Ectodermal cell (in vitro differentiated cells): ENCODE measurements around the gene TGFBR2.

ENCODE experiments used
- H3K27ac ChIP-seq: 2 replicates; pipeline ENCODE4 v1.7.0; 2013; ENCODE audit warnings: mild to moderate bottlenecking, low read depth, low read length; ENCODE audit not compliant: insufficient read depth, poor library complexity, severe bottlenecking
- H3K27me3 ChIP-seq: 2 replicates; pipeline ENCODE4 v1.7.0; 2013; ENCODE audit warnings: mild to moderate bottlenecking, low read length; ENCODE audit not compliant: insufficient read depth, control insufficient read depth, poor library complexity, severe bottlenecking
- H3K36me3 ChIP-seq: one replicate; pipeline ENCODE4 v1.7.0; 2013; ENCODE audit warnings: low read length; ENCODE audit not compliant: control insufficient read depth, insufficient read depth
- H3K4me1 ChIP-seq: one replicate; pipeline ENCODE4 v1.7.0; 2013; ENCODE audit warnings: low read length; ENCODE audit not compliant: control insufficient read depth, insufficient read depth
- H3K4me3 ChIP-seq: 2 replicates; pipeline ENCODE4 v1.7.0; 2013; ENCODE audit warnings: low read depth, low read length, control low read depth; ENCODE audit not compliant: insufficient read depth
- H3K9me3 ChIP-seq: 2 replicates; pipeline ENCODE4 v1.7.0; 2013; ENCODE audit warnings: mild to moderate bottlenecking, low read length, moderate library complexity; ENCODE audit not compliant: control insufficient read depth
- WGBS, 2 experiments: methylation state at CpG; one replicate each; pipeline ENCODE4 v1.1.7; 2013; ENCODE audit warnings: missing lambda C conversion rate in 2 of 2; 5-methylcytosine and 5-hydroxymethylcytosine counted together

The TGFBR2 gene

GRCh38 chr3:30737743-30738499 is 131.5 kb downstream of the TGFBR2 start:
- Histone ChIP-seq H3K27me3 (no peaks in the 10 kb centered on the region), H3K4me1 (no peaks in the 10 kb centered on the region), H3K4me3 (no peak overlapping the region), H3K36me3 (no peaks in the 10 kb centered on the region), H3K9me3 (no peaks in the 10 kb centered on the region), H3K27ac (no peak overlapping the region)
- 88% methylated on average over 3 of the region's 3 CpGs for WGBS, 2 experiments

GRCh38 chr3:30738605-30739004 is 132.2 kb downstream of the TGFBR2 start:
- H3K36me3 ChIP-seq = no peaks in the 10 kb centered on the region
- H3K9me3 ChIP-seq = no peaks in the 10 kb centered on the region
- H3K27ac ChIP-seq = no peak overlapping the region
- H3K4me3 ChIP-seq = no peak overlapping the region
- no peaks in the 10 kb centered on the region for H3K27me3 ChIP-seq
- 94 to 98% methylated on average over 3 of the region's 3 CpGs for WGBS, 2 experiments
- no peaks in the 10 kb centered on the region for H3K4me1 ChIP-seq

- no peaks in the 10 kb centered on the region for H3K4me1 ChIP-seq
- no peaks in the 10 kb centered on the region for H3K27me3 ChIP-seq
- H3K4me3 ChIP-seq = no peak overlapping the region
- WGBS, 2 experiments = 89 to 93% methylated on average over 2 of the region's 2 CpGs
- no peaks in the 10 kb centered on the region for H3K36me3 ChIP-seq
- no peaks in the 10 kb centered on the region for H3K9me3 ChIP-seq
- no peak overlapping the region for H3K27ac ChIP-seq
Measured at GRCh38 chr3:30741889-30742288, 135.5 kb downstream of the TGFBR2 start.

- Histone ChIP-seq H3K36me3 (no peaks in the 10 kb centered on the region), H3K4me1 (no peaks in the 10 kb centered on the region), H3K27me3 (no peaks in the 10 kb centered on the region), H3K4me3 (no peak overlapping the region), H3K27ac (no peak overlapping the region), H3K9me3 (no peaks in the 10 kb centered on the region)
- 69 to 70% methylated on average over 4 of the region's 4 CpGs for WGBS, 2 experiments
Measured at GRCh38 chr3:30742796-30743619, 136.6 kb downstream of the TGFBR2 start.
